Fibroblast of the aortic adventitia (primary cell): ENCODE data around the gene FBXO5. TPM values are rescaled to one million over a fixed set of nuclear protein-coding genes. Genes with fewer than 3 reads are reported as not detected.

Source experiments
- DNase-seq: peaks from one replicate; pipeline ENCODE4 v3.0.0-alpha.2; 2010; ENCODE audit warnings: low read depth
- H3K4me3 ChIP-seq: 2 replicates; pipeline ENCODE4 v1.5.1; 2011; ENCODE audit warnings: low read depth, mild to moderate bottlenecking, control low read depth, low read length, moderate library complexity
- CTCF ChIP-seq: IDR thresholded peaks from 2 replicates; pipeline ENCODE4 v1.5.1; 2011; ENCODE audit warnings: mild to moderate bottlenecking, low read length, control low read depth, inconsistent platforms; ENCODE audit not compliant: insufficient read depth
- small RNA-seq: library from RNA; depleted of rRNA; stranded (forward); fragments of <200 nt; gene quantifications from one replicate; pipeline ENCODE3, GENCODE V24; 2012
- total RNA-seq: library from RNA; depleted of rRNA; stranded (reverse); fragments of >200 nt; gene quantifications from 2 replicates; pipeline ENCODE4 v1.2.3, GENCODE V29; 2012; ENCODE audit warnings: low replicate concordance

FBXO5 gene
- total RNA-seq, 1 donor, result 52.9 TPM

GRCh38 chr6:152932865-152933264 lies 50.0 kb downstream of the FBXO5 start:
- no peak for TF ChIP-seq CTCF
- no peak overlapping the region for H3K4me3 ChIP-seq
- DNase-seq, result no peak

- no peak for TF ChIP-seq CTCF
- no peak overlapping the region for H3K4me3 ChIP-seq
Measured at GRCh38 chr6:152922706-152923105, 60.1 kb downstream of the FBXO5 start.

More at GRCh38 chr6:152922706-152923105, 60.1 kb downstream of the FBXO5 start:
- DNase-seq, result no peak

Small RNA genes lying within 50 kb of the gene (small RNA-seq; reads per million reads assigned to genes)
- not detected for gene AL080276.1

Other genes starting within 250 kb of the FBXO5 start
- gene VIP, start 232.2 kb downstream of the FBXO5 start, total RNA-seq, result not detected in 2 replicates
- gene MTRF1L, start 19.7 kb upstream of the FBXO5 start, total RNA-seq, result 26.8 and 28.2 TPM in 2 replicates
- gene RGS17, start 148.2 kb upstream of the FBXO5 start, total RNA-seq, result 7.8 and 38.1 TPM in 2 replicates